ENCODE measurements around the gene BTG2. TPM values are rescaled to one million over a fixed set of nuclear protein-coding genes. Genes with fewer than 3 reads are reported as not detected.

BTG2 gene
- total RNA-seq, 3 donors from 2014 or later: 82.7 to 271 (median 102) TPM

DNA sequence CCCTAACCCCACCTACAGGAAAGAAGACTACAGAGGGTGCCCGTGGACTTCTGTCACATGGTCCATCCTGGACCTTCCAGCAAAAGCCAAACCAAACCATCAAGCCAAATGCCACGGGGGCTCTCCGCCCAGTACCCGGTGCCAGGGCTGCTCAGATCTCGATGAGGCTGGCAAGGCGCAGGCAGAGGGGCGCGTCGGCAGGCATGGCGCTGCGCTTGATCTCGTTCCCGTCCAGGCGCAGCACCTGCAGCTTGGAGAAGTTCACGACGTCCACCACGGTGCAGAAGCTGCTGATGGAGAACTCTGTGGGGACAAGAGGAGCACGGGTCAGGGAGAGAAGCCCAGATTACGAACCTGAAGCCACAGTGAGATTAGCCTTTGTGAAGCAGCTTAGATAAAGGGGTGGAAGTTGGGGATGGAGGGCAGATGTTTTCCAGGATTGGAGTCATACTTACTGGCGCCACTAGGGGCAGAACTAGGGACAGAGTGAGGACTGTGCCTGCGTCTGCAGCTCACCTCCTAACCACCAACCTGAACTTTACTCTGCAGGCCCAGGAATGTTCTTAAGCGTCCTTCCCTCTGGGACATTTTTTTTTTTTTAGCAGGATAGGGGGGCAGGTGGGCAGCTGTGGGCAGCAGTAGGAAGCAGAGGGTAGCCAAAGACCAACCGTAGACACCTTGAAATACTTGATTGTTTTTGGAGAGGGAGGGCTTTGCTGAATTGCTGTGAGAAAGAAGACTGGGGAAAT is 37.0 kb downstream of the BTG2 start:
- Histone ChIP-seq H3K4me1 (no peaks in the 10 kb centered on the region), H3K9me3 (no peaks in the 10 kb centered on the region), H3K27me3 (no peaks in the 10 kb centered on the region), H3K4me3 (no peak overlapping the region), H3K27ac (peak overlapping the region; percentile 1 to 29), H3K36me3 (no peaks in the 10 kb centered on the region)
- intact Hi-C loops (cut with DNase I; ENCODE audit: low total_unique reads): no loop called here
- DNase-seq (ENCODE audit: low spot score in 2 of 2): no peak
- TF ChIP-seq POLR2A (IDR thresholded peaks at IDR 0.05) (no peak), POLR2AphosphoS5 (IDR thresholded peaks at IDR 0.05) (no peak)
- TF ChIP-seq, protein P1, sequence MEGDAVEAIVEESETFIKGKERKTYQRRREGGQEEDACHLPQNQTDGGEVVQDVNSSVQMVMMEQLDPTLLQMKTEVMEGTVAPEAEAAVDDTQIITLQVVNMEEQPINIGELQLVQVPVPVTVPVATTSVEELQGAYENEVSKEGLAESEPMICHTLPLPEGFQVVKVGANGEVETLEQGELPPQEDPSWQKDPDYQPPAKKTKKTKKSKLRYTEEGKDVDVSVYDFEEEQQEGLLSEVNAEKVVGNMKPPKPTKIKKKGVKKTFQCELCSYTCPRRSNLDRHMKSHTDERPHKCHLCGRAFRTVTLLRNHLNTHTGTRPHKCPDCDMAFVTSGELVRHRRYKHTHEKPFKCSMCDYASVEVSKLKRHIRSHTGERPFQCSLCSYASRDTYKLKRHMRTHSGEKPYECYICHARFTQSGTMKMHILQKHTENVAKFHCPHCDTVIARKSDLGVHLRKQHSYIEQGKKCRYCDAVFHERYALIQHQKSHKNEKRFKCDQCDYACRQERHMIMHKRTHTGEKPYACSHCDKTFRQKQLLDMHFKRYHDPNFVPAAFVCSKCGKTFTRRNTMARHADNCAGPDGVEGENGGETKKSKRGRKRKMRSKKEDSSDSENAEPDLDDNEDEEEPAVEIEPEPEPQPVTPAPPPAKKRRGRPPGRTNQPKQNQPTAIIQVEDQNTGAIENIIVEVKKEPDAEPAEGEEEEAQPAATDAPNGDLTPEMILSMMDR (IDR thresholded peaks at IDR 0.05): peak; percentile 75 to 84 (median 83)

DNA sequence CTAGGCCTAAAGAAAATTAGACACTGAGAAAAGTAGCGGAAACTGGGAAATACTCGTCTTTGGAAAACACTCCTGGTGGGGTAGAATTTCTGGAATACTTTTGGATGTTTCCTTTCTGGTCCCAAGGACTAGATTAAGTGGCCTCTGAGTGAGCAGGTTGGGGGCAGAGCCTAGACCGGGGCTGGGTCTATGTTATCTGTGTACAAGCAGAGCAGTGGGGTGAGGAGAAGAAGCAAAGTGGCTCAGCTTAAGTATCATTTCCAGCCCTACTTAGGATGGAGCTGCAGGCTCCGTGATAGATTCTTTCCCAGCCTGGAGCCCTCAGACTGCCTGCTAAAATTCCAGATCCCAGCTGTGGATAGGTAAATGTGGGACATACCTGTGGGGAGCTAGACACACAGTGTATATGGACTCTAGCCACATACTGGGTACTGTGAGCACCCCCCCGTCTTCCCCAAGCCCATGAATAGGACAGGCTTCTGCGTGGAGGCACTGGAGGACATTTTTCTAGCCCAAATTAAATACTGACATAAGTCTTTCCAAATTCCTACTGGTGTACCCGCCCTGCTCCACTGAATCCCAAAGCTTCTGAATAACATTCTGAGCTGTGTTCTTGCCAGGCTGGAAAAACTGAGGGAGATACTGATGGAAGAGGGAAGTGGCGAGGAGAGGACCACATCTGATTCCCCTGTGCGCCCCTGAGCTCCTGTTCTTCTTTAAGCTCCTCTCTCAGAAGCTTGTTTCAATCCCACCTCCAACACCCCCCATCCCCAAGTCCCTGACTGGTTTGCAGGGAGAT is 38.8 kb downstream of the BTG2 start:
- DNase-seq (ENCODE audit: low spot score in 2 of 2): no peak
- Histone ChIP-seq H3K4me3 (no peak overlapping the region), H3K27me3 (no peaks in the 10 kb centered on the region), H3K27ac (peak overlapping the region in 1 of 2 donors; percentile 29), H3K4me1 (peaks cover 3 to 5% of the 10 kb centered on the region in 2 donors), H3K9me3 (no peaks in the 10 kb centered on the region), H3K36me3 (no peaks in the 10 kb centered on the region)
- TF ChIP-seq, protein P1 (IDR thresholded peaks at IDR 0.05): no peak
- TF ChIP-seq POLR2AphosphoS5 (IDR thresholded peaks at IDR 0.05): no peak
- TF ChIP-seq POLR2A (IDR thresholded peaks at IDR 0.05): no peak
- intact Hi-C loops (cut with DNase I; ENCODE audit: low total_unique reads): no loop called here

DNA sequence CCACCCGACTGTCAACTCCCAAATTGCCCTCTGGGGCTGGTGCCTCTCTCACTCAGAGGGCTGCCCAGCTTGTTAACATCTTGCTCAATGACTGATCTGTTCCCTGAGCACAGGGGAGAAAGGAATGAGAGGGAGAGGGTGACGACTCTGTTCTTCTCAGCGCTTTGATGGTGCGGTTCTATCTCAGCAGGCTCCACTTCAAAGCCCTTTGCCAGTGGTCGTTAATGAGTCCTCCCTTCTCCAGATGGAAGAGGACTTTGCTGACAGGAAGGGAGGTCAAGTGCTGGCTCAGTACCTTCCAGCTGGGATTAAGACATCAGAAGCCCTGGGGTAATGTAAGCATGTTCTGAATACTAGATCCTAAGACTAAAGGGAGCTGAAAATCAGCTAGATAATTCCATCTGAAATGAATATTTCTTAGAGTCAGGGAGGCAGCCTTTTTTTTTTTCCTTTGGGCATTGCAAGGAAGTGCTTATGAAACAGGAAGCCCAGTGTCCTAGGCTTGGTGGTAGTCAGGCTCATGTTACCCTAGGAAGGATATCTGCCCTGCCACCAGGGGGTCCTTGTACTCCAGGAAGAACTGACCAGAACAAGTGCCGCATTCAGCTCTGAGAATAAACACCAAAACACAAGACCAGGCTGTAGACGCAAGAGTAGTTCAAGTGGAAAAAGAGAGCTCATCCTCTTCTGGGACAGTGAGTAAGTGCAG is 40.9 kb downstream of the BTG2 start:
- no peak for DNase-seq (ENCODE audit: low spot score in 2 of 2)
- no peaks in the 10 kb centered on the region for H3K27me3 ChIP-seq
- no peak overlapping the region for H3K4me3 ChIP-seq
- H3K9me3 ChIP-seq: no peaks in the 10 kb centered on the region
- H3K4me1 ChIP-seq: peaks cover 7 to 16% of the 10 kb centered on the region in 2 donors
- H3K36me3 ChIP-seq: no peaks in the 10 kb centered on the region
- intact Hi-C loops (cut with DNase I; ENCODE audit: low total_unique reads): no loop called here
- TF ChIP-seq POLR2A (IDR thresholded peaks at IDR 0.05): no peak
- no peak overlapping the region for H3K27ac ChIP-seq

DNA sequence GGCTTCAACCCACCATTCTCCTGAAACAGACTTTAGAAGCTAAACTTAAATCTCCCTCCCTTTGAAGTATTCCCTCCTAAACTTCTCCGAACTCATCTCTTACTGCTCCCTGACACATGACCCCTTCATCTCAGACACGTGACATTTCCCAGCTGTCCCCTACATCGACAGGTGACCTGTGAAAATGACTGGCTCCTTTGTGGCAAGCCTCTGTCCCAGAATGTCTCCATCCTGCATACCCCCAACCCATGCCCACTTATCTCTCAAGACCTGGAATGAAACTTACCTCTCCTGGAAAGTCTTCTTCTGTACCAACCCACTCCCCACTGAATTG is 41.4 kb downstream of the BTG2 start:
- Histone ChIP-seq H3K9me3 (no peaks in the 10 kb centered on the region), H3K36me3 (no peaks in the 10 kb centered on the region), H3K4me1 (peaks cover 7 to 16% of the 10 kb centered on the region in 2 donors), H3K4me3 (no peak overlapping the region), H3K27me3 (no peaks in the 10 kb centered on the region), H3K27ac (no peak overlapping the region)
- no peak for DNase-seq (ENCODE audit: low spot score in 2 of 2)
- TF ChIP-seq POLR2A (IDR thresholded peaks at IDR 0.05) (no peak), POLR2AphosphoS5 (IDR thresholded peaks at IDR 0.05) (no peak)
- TF ChIP-seq, protein P1 (IDR thresholded peaks at IDR 0.05): no peak
- intact Hi-C loops (cut with DNase I; ENCODE audit: low total_unique reads): no loop called here

DNA sequence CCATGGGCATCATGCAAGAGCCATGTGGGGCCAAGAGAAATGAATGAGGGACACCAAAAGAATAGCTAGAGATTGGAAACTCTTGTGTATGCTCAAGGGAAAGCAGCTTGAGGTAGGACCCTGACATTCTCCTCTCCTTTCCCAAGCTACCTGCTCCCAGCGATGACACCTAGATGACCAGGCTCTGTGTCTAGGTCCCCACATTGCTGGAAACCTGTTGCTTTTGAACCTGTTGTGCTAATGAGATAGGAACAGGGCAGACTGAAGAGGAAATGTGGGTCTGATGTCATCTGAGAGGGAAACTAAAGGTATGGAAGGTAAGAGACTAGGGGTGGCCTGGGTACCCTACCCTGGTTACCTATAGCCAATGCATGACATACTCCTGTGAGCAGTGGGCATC is 43.8 kb downstream of the BTG2 start:
- Histone ChIP-seq H3K36me3 (no peaks in the 10 kb centered on the region), H3K27me3 (no peaks in the 10 kb centered on the region), H3K9me3 (no peaks in the 10 kb centered on the region), H3K4me1 (peaks cover 7 to 16% of the 10 kb centered on the region in 2 donors), H3K4me3 (peak overlapping the region in 1 of 3 donors; percentile 53), H3K27ac (peak overlapping the region; percentile 77 to 83)
- TF ChIP-seq POLR2AphosphoS5 (IDR thresholded peaks at IDR 0.05) (no peak), POLR2A (IDR thresholded peaks at IDR 0.05) (no peak)
- TF ChIP-seq, protein P1 (IDR thresholded peaks at IDR 0.05): no peak
- no peak for DNase-seq (ENCODE audit: low spot score in 2 of 2)
- intact Hi-C loops (cut with DNase I; ENCODE audit: low total_unique reads): no loop called here

Measured in breast epithelium (tissue), 4 donors.